Liver (tissue), 9 donors: Measurements from ENCODE around the gene CIDEB. TPM values are rescaled to one million over a fixed set of nuclear protein-coding genes. Genes with fewer than 3 reads are reported as not detected.

ENCODE experiments used
- DNase-seq: peaks from one replicate; pipeline ENCODE4 v3.0.0-alpha.2; 2017; ENCODE audit warnings: low spot score
- H3K27ac ChIP-seq, 2 donors: one replicate each; pipeline ENCODE4 v1.7.0; 2013; ENCODE audit warnings: inconsistent platforms in 2 of 2, low read length in 2 of 2, control low read depth in 1 of 2, low read depth in 1 of 2, mild to moderate bottlenecking in 1 of 2
- H3K27me3 ChIP-seq, 4 donors: one replicate each; pipeline versions ENCODE4 v1.6.1 to v1.7.0; 2013; ENCODE audit warnings: low read length in 3 of 4, inconsistent platforms in 1 of 4, mild to moderate bottlenecking in 1 of 4, moderate library complexity in 1 of 4; ENCODE audit not compliant: control insufficient read depth in 4 of 4, insufficient read depth in 4 of 4
- H3K36me3 ChIP-seq, 4 donors: one replicate each; pipeline versions ENCODE4 v1.6.1 to v1.7.0; 2013; ENCODE audit warnings: low read length in 3 of 4, mild to moderate bottlenecking in 3 of 4, low read depth in 1 of 4, moderate library complexity in 1 of 4; ENCODE audit not compliant: control insufficient read depth in 4 of 4, insufficient read depth in 3 of 4
- H3K4me1 ChIP-seq, 4 donors: one replicate each; pipeline versions ENCODE4 v1.6.1 to v1.7.0; 2013; ENCODE audit warnings: low read length in 3 of 4, mild to moderate bottlenecking in 3 of 4, moderate library complexity in 1 of 4; ENCODE audit not compliant: control insufficient read depth in 4 of 4, insufficient read depth in 4 of 4
- H3K4me3 ChIP-seq, 3 donors: one replicate each; pipeline versions ENCODE4 v1.6.1 to v1.7.0; 2013; ENCODE audit warnings: low read length in 3 of 3, control low read depth in 1 of 3, low read depth in 1 of 3, mild to moderate bottlenecking in 1 of 3
- H3K9ac ChIP-seq, 2 donors: one replicate each; pipeline ENCODE4 v1.7.0; 2013; ENCODE audit warnings: low read length in 2 of 2, mild to moderate bottlenecking in 2 of 2, moderate library complexity in 2 of 2, control low read depth in 1 of 2, low read depth in 1 of 2
- H3K9me3 ChIP-seq, 4 donors: one replicate each; pipeline versions ENCODE4 v1.6.1 to v1.7.0; 2013; ENCODE audit warnings: low read length in 3 of 4; ENCODE audit not compliant: control insufficient read depth in 4 of 4
- EGR1 ChIP-seq, 2 donors: IDR thresholded peaks; 2 replicates each; pipeline ENCODE4 v1.6.1; 2016 to 2018; ENCODE audit warnings: antibody characterized with exemption in 2 of 2, low read depth in 2 of 2
- FOXA1 ChIP-seq: IDR thresholded peaks from 2 replicates; pipeline ENCODE4 v1.6.1; 2016; ENCODE audit warnings: antibody characterized with exemption
- FOXA2 ChIP-seq: IDR thresholded peaks from 2 replicates; pipeline ENCODE4 v1.6.1; 2016; ENCODE audit warnings: antibody characterized with exemption
- GABPA ChIP-seq, 2 donors: IDR thresholded peaks in 1 of 2; conservative IDR thresholded peaks in 1 of 2; 2 replicates each; pipeline ENCODE4 v1.6.1; 2016; ENCODE audit warnings: antibody characterized with exemption in 2 of 2, mild to moderate bottlenecking in 1 of 2, moderate library complexity in 1 of 2
- HNF4A ChIP-seq, 2 donors: conservative IDR thresholded peaks; 2 replicates each; pipeline ENCODE4 v1.6.1; 2016; ENCODE audit warnings: antibody characterized with exemption in 2 of 2, mild to moderate bottlenecking in 2 of 2
- HNF4G ChIP-seq: IDR thresholded peaks from 2 replicates; pipeline ENCODE4 v1.6.1; 2016; ENCODE audit warnings: antibody characterized with exemption
- JUND ChIP-seq, 2 donors: IDR thresholded peaks; 2 replicates each; pipeline ENCODE4 v1.6.1; 2016; ENCODE audit warnings: antibody characterized with exemption in 2 of 2
- MAX ChIP-seq: IDR thresholded peaks from 2 replicates; pipeline ENCODE4 v1.6.1; 2016; ENCODE audit warnings: antibody characterized with exemption
- NR2F2 ChIP-seq: IDR thresholded peaks from 2 replicates; pipeline ENCODE4 v1.6.1; 2016; ENCODE audit warnings: antibody characterized with exemption
- RAD21 ChIP-seq, 2 donors: IDR thresholded peaks; 2 replicates each; pipeline ENCODE4 v1.6.1; 2016; ENCODE audit warnings: antibody characterized with exemption in 2 of 2, mild to moderate bottlenecking in 2 of 2
- RXRA ChIP-seq, 2 donors: IDR thresholded peaks; 2 replicates each; pipeline ENCODE4 v1.6.1; 2017 to 2018; ENCODE audit warnings: antibody characterized with exemption in 2 of 2, mild to moderate bottlenecking in 1 of 2
- SP1 ChIP-seq: IDR thresholded peaks from 2 replicates; pipeline ENCODE4 v1.6.1; 2018; ENCODE audit warnings: antibody characterized with exemption, mild to moderate bottlenecking
- TAF1 ChIP-seq: conservative IDR thresholded peaks from 2 replicates; pipeline ENCODE4 v1.6.1; 2016; ENCODE audit warnings: antibody characterized with exemption, mild to moderate bottlenecking
- YY1 ChIP-seq: IDR thresholded peaks from 2 replicates; pipeline ENCODE4 v1.6.1; 2016; ENCODE audit warnings: antibody characterized with exemption, mild to moderate bottlenecking
- WGBS: extraction: QIAGEN DNeasy Blood & Tissue Kit; methylation state at CpG from one replicate; pipeline ENCODE4 v1.1.7; 2013; 5-methylcytosine and 5-hydroxymethylcytosine counted together
- polyA plus RNA-seq, 2 donors: library from polyadenylated mRNA; stranded (reverse) in 1 of 2; unstranded in 1 of 2; fragments of 200-250 nt in 1 of 2; fragments of >200 nt in 1 of 2; fragmentation: Nextera tagmentation in 1 of 2; extraction: Ambion mirVana in 1 of 2; gene quantifications; one replicate each; pipeline versions ENCODE4 v1.2.1 to v1.2.3, GENCODE V29; 2013 to 2015
- total RNA-seq, 2 donors: library from RNA; depleted of rRNA; stranded (reverse); fragments of >200 nt; gene quantifications; one replicate each; pipeline ENCODE4 v1.2.3, GENCODE V29; 2014
- TF ChIP-seq, protein P1 (sequence below): fragments of 150-350 bp; IDR thresholded peaks from 2 replicates; pipeline ENCODE4 v1.5.1; 2017; ENCODE audit warnings: improper control_type of control experiment, low read depth, low read length; ENCODE audit not compliant: missing input control
- TF ChIP-seq, protein P2 (sequence below): IDR thresholded peaks from 2 replicates; pipeline ENCODE4 v1.6.1; 2016; ENCODE audit warnings: antibody characterized with exemption, mild to moderate bottlenecking
- TF ChIP-seq, protein P3 (sequence below): IDR thresholded peaks from 2 replicates; pipeline ENCODE4 v1.6.1; 2016; ENCODE audit warnings: antibody characterized with exemption
- TF ChIP-seq, protein P4 (sequence below): IDR thresholded peaks from 2 replicates; pipeline ENCODE4 v1.6.1; 2016; ENCODE audit warnings: antibody characterized with exemption
- donor health status: healthy.
- donor health status: healthy.
- donor health status: healthy.
- donor health status: healthy.
- donor health status: healthy.

Gene CIDEB
- total and polyA plus RNA-seq, 4 donors, result 32.1 to 312 (median 159) TPM

DNA sequence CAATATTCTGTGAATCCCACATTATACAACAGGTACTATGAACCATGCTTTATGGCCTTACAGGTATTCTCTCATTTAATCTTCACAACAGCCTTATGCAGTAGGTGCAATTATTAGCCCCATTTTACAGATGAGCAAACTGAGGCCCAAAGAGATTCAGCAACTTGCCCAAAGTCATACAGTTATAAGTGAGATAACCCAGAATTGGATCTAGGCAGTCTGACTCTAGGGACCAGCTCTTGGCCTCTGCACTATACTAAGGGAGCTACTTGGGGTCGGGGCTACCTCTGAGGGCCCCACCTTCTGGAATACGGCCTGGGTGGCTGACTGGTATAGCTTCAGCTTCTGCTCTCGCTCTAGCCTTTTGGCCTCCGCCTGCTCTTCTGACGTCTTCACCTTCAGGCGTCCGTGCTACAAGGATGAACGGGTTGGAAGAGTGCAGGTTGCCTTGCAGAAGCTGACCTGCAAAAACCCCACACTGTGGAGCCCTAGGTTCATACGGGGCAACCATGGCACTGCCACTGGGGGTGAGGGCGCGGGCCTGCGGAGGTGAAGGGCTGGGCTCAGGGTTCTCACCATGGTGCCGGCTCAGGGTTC, 37.1 kb downstream of the CIDEB start:
- TF ChIP-seq TAF1 (no peak), RAD21 (IDR thresholded peaks at IDR 0.05) (no peak), JUND (IDR thresholded peaks at IDR 0.05) (no peak), GABPA (IDR thresholded peaks at IDR 0.05 in 1 of 2, conservative IDR thresholded peaks at IDR 0.05 in 1 of 2) (no peak), HNF4G (no peak), MAX (no peak), NR2F2 (no peak), FOXA2 (no peak), HNF4A (conservative IDR thresholded peaks at IDR 0.05) (no peak), EGR1 (IDR thresholded peaks at IDR 0.05; ENCODE audit: low read depth in 2 of 2) (no peak), YY1 (no peak), SP1 (no peak), RXRA (IDR thresholded peaks at IDR 0.05) (no peak), FOXA1 (no peak)
- TF ChIP-seq, protein P1, sequence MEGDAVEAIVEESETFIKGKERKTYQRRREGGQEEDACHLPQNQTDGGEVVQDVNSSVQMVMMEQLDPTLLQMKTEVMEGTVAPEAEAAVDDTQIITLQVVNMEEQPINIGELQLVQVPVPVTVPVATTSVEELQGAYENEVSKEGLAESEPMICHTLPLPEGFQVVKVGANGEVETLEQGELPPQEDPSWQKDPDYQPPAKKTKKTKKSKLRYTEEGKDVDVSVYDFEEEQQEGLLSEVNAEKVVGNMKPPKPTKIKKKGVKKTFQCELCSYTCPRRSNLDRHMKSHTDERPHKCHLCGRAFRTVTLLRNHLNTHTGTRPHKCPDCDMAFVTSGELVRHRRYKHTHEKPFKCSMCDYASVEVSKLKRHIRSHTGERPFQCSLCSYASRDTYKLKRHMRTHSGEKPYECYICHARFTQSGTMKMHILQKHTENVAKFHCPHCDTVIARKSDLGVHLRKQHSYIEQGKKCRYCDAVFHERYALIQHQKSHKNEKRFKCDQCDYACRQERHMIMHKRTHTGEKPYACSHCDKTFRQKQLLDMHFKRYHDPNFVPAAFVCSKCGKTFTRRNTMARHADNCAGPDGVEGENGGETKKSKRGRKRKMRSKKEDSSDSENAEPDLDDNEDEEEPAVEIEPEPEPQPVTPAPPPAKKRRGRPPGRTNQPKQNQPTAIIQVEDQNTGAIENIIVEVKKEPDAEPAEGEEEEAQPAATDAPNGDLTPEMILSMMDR, result no peak
- TF ChIP-seq, protein P2, sequence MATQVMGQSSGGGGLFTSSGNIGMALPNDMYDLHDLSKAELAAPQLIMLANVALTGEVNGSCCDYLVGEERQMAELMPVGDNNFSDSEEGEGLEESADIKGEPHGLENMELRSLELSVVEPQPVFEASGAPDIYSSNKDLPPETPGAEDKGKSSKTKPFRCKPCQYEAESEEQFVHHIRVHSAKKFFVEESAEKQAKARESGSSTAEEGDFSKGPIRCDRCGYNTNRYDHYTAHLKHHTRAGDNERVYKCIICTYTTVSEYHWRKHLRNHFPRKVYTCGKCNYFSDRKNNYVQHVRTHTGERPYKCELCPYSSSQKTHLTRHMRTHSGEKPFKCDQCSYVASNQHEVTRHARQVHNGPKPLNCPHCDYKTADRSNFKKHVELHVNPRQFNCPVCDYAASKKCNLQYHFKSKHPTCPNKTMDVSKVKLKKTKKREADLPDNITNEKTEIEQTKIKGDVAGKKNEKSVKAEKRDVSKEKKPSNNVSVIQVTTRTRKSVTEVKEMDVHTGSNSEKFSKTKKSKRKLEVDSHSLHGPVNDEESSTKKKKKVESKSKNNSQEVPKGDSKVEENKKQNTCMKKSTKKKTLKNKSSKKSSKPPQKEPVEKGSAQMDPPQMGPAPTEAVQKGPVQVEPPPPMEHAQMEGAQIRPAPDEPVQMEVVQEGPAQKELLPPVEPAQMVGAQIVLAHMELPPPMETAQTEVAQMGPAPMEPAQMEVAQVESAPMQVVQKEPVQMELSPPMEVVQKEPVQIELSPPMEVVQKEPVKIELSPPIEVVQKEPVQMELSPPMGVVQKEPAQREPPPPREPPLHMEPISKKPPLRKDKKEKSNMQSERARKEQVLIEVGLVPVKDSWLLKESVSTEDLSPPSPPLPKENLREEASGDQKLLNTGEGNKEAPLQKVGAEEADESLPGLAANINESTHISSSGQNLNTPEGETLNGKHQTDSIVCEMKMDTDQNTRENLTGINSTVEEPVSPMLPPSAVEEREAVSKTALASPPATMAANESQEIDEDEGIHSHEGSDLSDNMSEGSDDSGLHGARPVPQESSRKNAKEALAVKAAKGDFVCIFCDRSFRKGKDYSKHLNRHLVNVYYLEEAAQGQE, result no peak
- TF ChIP-seq, protein P3, sequence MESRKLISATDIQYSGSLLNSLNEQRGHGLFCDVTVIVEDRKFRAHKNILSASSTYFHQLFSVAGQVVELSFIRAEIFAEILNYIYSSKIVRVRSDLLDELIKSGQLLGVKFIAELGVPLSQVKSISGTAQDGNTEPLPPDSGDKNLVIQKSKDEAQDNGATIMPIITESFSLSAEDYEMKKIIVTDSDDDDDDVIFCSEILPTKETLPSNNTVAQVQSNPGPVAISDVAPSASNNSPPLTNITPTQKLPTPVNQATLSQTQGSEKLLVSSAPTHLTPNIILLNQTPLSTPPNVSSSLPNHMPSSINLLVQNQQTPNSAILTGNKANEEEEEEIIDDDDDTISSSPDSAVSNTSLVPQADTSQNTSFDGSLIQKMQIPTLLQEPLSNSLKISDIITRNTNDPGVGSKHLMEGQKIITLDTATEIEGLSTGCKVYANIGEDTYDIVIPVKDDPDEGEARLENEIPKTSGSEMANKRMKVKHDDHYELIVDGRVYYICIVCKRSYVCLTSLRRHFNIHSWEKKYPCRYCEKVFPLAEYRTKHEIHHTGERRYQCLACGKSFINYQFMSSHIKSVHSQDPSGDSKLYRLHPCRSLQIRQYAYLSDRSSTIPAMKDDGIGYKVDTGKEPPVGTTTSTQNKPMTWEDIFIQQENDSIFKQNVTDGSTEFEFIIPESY, result no peak
- TF ChIP-seq, protein P4, sequence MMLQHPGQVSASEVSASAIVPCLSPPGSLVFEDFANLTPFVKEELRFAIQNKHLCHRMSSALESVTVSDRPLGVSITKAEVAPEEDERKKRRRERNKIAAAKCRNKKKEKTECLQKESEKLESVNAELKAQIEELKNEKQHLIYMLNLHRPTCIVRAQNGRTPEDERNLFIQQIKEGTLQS, result no peak
- H3K9me3 ChIP-seq, result no peaks in the 10 kb centered on the region
- H3K9ac ChIP-seq, result peak overlapping the region in 1 of 2 donors; percentile 48
- H3K4me1 ChIP-seq, result peaks cover 1 to 19% (median 5%) of the 10 kb centered on the region in 4 donors
- WGBS, result 20% methylated on average over 13 of the region's 13 CpGs
- H3K4me3 ChIP-seq, result peak overlapping the region; percentile 59 to 87 (median 82)
- H3K27ac ChIP-seq, result peak overlapping the region; percentile 92 to 96
- no peak for DNase-seq
- peaks cover 0 to 34% (median 9%) of the 10 kb centered on the region in 4 donors for H3K36me3 ChIP-seq
- no peaks in the 10 kb centered on the region for H3K27me3 ChIP-seq
